Spinal cord (tissue), 10 donors: Measurements from ENCODE around the gene FUT4. TPM values are rescaled to one million over a fixed set of nuclear protein-coding genes. Genes with fewer than 3 reads are reported as not detected.
A peak's percentile ranks its signal among the peaks of the same experiment; 100 is the strongest.

Experiments used
- DNase-seq, 6 donors: peaks; one replicate each; pipeline versions ENCODE4 v3.0.0 to v3.0.0-alpha.2; 2013 to 2015; ENCODE audit warnings: low spot score in 6 of 6, low read depth in 4 of 6
- H3K27ac ChIP-seq: one replicate; pipeline ENCODE4 v1.5.1; 2013; ENCODE audit warnings: low read depth, low read length, control low read depth
- H3K27me3 ChIP-seq: one replicate; pipeline ENCODE4 v1.6.1; 2013; ENCODE audit warnings: low read length; ENCODE audit not compliant: control insufficient read depth, insufficient read depth
- H3K36me3 ChIP-seq: one replicate; pipeline ENCODE4 v1.6.1; 2013; ENCODE audit warnings: low read length; ENCODE audit not compliant: control insufficient read depth, insufficient read depth
- H3K4me1 ChIP-seq: one replicate; pipeline ENCODE4 v1.6.1; 2013; ENCODE audit warnings: low read length; ENCODE audit not compliant: control insufficient read depth, insufficient read depth
- H3K4me3 ChIP-seq: one replicate; pipeline ENCODE4 v1.5.1; 2013; ENCODE audit warnings: low read depth, low read length, control low read depth
- H3K9me3 ChIP-seq: one replicate; pipeline ENCODE4 v1.6.1; 2013; ENCODE audit warnings: low read length; ENCODE audit not compliant: control insufficient read depth, insufficient read depth
- WGBS: methylation state at CpG from one replicate; pipeline ENCODE4 v1.1.5; 2013; ENCODE audit warnings: missing lambda C conversion rate; ENCODE audit not compliant: insufficient coverage; 5-methylcytosine and 5-hydroxymethylcytosine counted together
- polyA plus RNA-seq, 2 donors: library from polyadenylated mRNA; unstranded; fragments of 120-200 nt; gene quantifications; one replicate each; pipeline ENCODE4 v1.2.1, GENCODE V29; 2013; ENCODE audit not compliant: insufficient read length in 2 of 2
- total RNA-seq, 2 donors: library from RNA; depleted of rRNA in 1 of 2; stranded (reverse); fragments of 120-200 nt in 1 of 2; fragments of >200 nt in 1 of 2; gene quantifications; one replicate each; pipeline versions ENCODE4 v1.2.3 to v1.2.4, GENCODE V29; 2013 to 2014
- donor health status: healthy.

The FUT4 gene
- total and polyA plus RNA-seq, 4 donors = 3.3 to 8.0 (median 4.7) TPM

DNA sequence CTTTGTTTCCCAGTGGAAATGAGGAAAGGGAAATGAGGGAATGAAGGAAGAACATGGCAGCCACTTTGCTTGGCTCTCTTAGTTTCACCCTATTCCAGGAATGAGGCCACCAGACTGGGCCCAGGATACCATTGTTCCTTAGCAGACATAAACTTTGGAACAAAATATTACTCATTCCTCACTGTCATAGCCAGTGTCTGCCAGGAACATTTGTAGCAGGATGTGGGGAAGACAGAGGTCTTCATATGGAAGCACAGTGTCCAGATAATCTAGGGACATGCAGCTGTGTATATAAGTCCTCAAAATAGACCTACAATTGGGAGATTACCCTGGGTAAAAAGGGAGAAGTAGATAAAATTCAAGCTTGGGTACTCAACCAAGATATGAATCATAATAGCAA, 15.2 kb upstream of the FUT4 start:
- Histone ChIP-seq H3K4me3 (no peak overlapping the region), H3K4me1 (no peaks in the 10 kb centered on the region), H3K27ac (no peak overlapping the region), H3K27me3 (no peaks in the 10 kb centered on the region), H3K36me3 (no peaks in the 10 kb centered on the region), H3K9me3 (no peaks in the 10 kb centered on the region)
- DNase-seq = no peak

DNA sequence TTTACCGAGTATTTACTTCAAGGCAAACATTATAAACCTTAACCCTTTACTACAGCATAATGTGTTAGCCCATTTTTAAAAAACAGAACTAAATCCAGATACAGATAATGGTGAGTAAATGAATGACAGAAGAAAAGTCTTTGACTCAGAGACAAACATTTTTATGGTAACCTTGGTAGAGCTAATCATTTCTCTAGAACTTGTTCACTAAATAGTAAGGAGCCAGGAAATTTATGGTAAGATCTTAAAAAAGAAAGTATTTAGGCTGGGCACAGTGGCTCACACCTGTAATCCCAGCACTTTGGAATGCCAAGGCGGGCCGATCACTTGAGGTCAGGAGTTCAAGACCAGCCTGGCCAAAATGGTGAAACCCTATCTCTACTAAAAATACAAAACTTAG, 11.5 kb upstream of the FUT4 start:
- no peak for DNase-seq
- WGBS = 100% methylated on average over 2 of the region's 3 CpGs
- Histone ChIP-seq H3K4me3 (no peak overlapping the region), H3K36me3 (no peaks in the 10 kb centered on the region), H3K9me3 (no peaks in the 10 kb centered on the region), H3K4me1 (no peaks in the 10 kb centered on the region), H3K27ac (no peak overlapping the region), H3K27me3 (no peaks in the 10 kb centered on the region)

DNA sequence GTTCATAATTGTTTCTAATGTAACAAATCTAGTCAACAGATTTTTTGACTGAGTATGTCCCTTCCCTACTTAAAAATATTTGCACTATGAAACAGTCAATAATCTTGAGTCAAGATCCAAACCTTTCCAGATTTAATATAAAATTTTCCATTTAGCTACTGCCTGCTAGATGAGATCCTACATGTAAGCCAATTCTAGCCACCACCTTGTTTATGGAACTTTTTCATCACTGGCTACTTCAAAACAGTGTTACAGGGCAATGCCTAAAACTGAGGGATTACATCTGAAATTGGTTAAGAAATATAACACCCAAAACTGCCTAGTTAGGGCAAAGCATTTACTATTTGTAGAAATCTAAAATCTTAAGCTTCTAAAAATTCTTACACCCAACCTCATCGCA, 10.5 kb upstream of the FUT4 start:
- no peak for DNase-seq
- Histone ChIP-seq H3K27me3 (no peaks in the 10 kb centered on the region), H3K9me3 (no peaks in the 10 kb centered on the region), H3K4me1 (no peaks in the 10 kb centered on the region), H3K36me3 (no peaks in the 10 kb centered on the region), H3K4me3 (no peak overlapping the region), H3K27ac (no peak overlapping the region)
- WGBS = no CpG with 5 or more reads among the region's 1 CpG

DNA sequence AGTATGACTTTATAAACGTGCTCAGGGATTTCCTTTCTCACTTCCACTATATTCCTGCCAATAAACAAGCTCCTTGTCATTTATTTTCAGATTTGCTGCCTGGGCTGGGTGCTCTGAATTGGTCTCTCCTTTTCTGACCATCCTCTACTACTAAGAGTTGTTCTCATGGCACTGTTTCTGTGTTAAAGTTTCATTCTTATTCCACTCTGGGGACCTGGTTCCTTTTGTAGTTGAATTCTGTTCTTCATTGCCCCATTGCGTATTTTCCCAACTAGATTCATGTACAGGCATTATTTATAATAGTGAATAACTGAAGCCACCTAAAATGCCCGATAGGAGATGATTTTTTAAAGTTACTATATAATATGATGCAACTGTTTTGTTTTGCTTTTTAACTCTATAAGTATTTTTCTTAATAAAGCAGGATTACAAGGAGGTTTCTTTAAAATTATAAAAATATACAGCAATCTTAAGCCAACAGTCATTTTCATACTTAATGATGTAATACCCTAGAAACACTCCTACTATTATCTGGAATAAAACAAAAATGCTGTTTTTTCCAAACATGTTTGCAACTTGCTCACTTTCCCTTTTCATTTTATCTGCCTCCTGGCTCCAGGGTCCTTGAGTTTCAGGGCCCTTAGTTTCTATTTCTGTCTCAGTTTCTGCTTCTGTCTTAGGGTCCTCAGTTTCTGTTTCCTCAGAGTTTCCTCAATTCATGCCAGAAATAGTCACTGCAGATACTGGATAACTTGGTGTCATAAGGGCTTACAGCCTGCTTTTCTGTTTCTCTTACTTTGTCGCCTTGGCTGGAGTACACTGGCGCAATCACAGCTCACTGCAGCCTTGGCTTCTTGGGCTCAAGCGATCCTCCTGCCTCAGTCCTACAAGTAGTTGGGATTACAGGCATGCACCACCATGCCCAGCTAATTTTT, 9.8 kb upstream of the FUT4 start:
- H3K4me1 ChIP-seq = no peaks in the 10 kb centered on the region
- no peak for DNase-seq
- H3K27me3 ChIP-seq = no peaks in the 10 kb centered on the region
- no peak overlapping the region for H3K27ac ChIP-seq
- H3K36me3 ChIP-seq = no peaks in the 10 kb centered on the region
- no peak overlapping the region for H3K4me3 ChIP-seq
- H3K9me3 ChIP-seq = no peaks in the 10 kb centered on the region
- 100% methylated on average over 2 of the region's 6 CpGs for WGBS

DNA sequence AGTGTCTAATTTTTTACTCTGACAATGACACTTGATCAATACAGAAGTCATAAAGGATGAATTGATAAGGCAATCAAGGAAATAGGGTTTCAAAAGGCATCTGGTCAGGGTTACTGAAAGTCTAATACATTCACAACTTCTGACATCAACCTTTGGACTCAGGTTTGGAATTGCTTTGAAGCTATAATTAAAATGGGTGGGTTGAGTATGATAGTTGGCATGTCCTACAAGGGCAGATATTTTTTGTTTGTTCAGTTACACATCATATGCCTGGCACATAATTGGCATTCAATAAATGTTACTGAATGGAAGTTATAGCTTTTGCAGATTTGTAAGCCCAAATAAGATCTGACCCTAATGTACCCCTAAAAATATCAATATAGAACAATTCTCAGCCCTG, 7.3 kb upstream of the FUT4 start:
- Histone ChIP-seq H3K27ac (no peak overlapping the region), H3K4me3 (no peak overlapping the region), H3K9me3 (no peaks in the 10 kb centered on the region), H3K27me3 (no peaks in the 10 kb centered on the region), H3K36me3 (no peaks in the 10 kb centered on the region), H3K4me1 (no peaks in the 10 kb centered on the region)
- DNase-seq = no peak

GRCh38 chr11:94537031-94537600, 6.6 kb upstream of the FUT4 start:
- no peak for DNase-seq
- H3K4me3 ChIP-seq = no peak overlapping the region
- 42% methylated on average over 2 of the region's 3 CpGs for WGBS
- H3K4me1 ChIP-seq = no peaks in the 10 kb centered on the region
- H3K36me3 ChIP-seq = no peaks in the 10 kb centered on the region
- H3K27ac ChIP-seq = no peak overlapping the region
- H3K9me3 ChIP-seq = no peaks in the 10 kb centered on the region
- no peaks in the 10 kb centered on the region for H3K27me3 ChIP-seq

DNA sequence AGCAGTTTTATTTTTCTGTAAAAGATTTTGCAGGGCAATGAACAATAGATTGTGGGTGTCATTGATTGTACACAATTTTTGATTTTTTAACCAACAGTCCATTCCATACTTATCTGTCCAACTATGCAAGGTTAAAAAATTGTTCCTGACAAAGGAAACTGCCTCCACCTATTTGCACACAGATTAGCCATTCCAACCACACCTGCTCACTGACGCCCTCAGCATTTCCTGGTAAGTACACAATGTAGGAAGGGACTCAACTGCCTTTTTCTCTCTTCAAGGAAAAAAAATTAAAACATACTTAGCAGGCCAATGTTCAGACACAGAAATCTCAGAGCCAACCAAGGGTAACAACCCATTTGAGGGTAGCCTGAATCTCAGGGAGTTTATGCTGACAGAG, 4.3 kb upstream of the FUT4 start:
- no peak for DNase-seq
- no peak overlapping the region for H3K4me3 ChIP-seq
- 89% methylated on average over 1 of the region's 1 CpG for WGBS
- no peaks in the 10 kb centered on the region for H3K27me3 ChIP-seq
- no peak overlapping the region for H3K27ac ChIP-seq
- H3K4me1 ChIP-seq = peaks cover 5% of the 10 kb centered on the region
- H3K9me3 ChIP-seq = no peaks in the 10 kb centered on the region
- no peaks in the 10 kb centered on the region for H3K36me3 ChIP-seq

DNA sequence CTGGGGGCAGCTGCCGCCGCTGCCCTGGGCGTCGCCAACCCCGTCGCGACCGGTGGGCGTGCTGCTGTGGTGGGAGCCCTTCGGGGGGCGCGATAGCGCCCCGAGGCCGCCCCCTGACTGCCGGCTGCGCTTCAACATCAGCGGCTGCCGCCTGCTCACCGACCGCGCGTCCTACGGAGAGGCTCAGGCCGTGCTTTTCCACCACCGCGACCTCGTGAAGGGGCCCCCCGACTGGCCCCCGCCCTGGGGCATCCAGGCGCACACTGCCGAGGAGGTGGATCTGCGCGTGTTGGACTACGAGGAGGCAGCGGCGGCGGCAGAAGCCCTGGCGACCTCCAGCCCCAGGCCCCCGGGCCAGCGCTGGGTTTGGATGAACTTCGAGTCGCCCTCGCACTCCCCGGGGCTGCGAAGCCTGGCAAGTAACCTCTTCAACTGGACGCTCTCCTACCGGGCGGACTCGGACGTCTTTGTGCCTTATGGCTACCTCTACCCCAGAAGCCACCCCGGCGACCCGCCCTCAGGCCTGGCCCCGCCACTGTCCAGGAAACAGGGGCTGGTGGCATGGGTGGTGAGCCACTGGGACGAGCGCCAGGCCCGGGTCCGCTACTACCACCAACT, 1.0 kb downstream of the FUT4 start:
- H3K4me1 ChIP-seq = peaks cover 24% of the 10 kb centered on the region
- no peaks in the 10 kb centered on the region for H3K27me3 ChIP-seq
- WGBS = 5% methylated on average over 59 of the region's 59 CpGs
- H3K4me3 ChIP-seq = peak overlapping the region; percentile 70
- H3K27ac ChIP-seq = no peak overlapping the region
- peak in 2 of 6 donors; percentile 50 to 55 for DNase-seq
- H3K36me3 ChIP-seq = peaks cover 10% of the 10 kb centered on the region
- no peaks in the 10 kb centered on the region for H3K9me3 ChIP-seq

DNA sequence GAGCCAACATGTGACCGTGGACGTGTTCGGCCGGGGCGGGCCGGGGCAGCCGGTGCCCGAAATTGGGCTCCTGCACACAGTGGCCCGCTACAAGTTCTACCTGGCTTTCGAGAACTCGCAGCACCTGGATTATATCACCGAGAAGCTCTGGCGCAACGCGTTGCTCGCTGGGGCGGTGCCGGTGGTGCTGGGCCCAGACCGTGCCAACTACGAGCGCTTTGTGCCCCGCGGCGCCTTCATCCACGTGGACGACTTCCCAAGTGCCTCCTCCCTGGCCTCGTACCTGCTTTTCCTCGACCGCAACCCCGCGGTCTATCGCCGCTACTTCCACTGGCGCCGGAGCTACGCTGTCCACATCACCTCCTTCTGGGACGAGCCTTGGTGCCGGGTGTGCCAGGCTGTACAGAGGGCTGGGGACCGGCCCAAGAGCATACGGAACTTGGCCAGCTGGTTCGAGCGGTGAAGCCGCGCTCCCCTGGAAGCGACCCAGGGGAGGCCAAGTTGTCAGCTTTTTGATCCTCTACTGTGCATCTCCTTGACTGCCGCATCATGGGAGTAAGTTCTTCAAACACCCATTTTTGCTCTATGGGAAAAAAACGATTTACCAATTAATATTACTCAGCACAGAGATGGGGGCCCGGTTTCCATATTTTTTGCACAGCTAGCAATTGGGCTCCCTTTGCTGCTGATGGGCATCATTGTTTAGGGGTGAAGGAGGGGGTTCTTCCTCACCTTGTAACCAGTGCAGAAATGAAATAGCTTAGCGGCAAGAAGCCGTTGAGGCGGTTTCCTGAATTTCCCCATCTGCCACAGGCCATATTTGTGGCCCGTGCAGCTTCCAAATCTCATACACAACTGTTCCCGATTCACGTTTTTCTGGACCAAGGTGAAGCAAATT, 1.8 kb downstream of the FUT4 start:
- DNase-seq = no peak
- peak overlapping the region; percentile 70 for H3K4me3 ChIP-seq
- H3K4me1 ChIP-seq = peaks cover 24% of the 10 kb centered on the region
- no peaks in the 10 kb centered on the region for H3K9me3 ChIP-seq
- H3K27ac ChIP-seq = no peak overlapping the region
- WGBS = 34% methylated on average over 40 of the region's 54 CpGs
- H3K36me3 ChIP-seq = peaks cover 10% of the 10 kb centered on the region
- no peaks in the 10 kb centered on the region for H3K27me3 ChIP-seq
